ENCODE measurements around the gene SDC4.
"Not testable (repeated sequence)": the region's sequence is repeated elsewhere in the genome, so short reads cannot be mapped to it uniquely, and the experiment has no call there.

The SDC4 gene

DNA sequence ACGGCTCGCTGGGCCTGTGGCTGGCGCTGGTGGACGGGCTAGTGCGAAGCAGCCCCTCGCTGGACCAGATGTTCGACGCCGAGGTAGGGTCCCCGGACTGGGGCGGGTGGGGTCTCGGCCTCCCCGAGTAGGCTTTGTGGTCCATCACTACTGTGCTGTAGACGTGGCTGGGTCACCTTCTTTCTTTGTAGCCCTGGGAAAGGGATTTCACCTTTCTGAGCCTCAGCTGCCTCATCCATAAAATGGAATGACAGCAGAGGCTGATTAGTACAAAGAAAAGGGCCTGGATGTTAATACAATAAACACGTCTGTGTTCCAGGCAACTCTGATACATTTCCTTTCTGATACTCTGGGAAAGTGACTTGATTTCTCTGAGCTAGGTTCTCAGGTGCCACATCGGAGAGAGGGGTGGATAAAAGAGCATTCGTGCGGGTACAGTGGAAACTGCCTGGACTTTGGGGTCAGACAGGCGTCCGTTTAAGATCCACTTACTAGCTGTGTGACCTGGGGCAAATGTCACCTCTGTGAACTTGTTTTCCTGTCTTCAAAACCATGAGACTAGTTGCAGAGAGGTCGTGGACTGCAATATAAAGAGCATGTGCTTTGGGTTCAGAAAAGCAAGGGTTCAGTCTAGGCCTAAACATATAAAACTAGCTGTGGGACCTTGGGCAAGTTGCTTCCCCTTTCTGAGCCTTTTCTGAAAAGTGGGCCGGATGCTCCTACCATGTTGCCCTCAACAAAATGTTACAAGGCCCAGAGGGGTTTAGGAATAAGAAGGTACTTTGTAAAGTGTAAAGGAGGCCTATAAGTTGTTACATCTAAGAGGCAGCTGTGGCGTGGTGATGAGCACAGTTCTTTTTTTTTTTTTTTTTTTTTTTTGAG is 15.6 kb upstream of the SDC4 start:
- DNase-seq = no peak

DNA sequence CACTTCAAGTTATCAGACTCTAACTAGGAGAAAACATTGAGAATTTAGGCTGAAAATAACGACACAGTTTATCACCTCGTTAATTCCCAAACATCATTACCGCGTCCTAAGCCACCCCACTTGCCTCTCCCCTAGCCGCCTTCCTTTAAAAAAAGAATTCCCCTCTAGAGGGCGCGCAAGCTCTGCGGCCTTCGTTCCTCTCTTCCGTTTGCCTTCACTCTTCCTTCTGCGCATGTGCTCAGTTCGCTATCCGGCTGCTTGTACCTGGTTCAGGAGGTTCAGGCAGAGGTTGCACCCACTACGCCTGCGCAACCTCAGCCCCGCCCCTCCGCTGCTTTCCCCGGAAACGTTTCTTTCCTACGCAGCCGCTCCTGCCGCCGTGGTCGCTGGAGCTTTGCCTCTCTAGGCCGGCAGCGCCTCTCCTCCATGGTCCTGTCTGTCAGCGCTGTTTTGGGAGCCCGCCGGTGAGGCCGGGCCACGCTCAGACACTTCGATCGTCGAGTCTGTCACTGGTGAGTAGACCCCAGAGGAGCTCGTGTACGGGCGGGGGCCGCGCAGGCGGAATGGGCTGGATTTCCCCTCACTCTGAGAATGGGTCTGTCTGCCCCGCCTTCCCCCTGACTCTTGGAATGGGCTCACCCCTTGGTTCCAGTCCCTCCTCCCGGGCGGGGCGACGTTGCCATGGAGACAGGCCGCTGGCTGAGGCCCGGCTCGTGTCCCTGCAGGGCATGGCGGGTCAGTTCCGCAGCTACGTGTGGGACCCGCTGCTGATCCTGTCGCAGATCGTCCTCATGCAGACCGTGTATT is 14.8 kb upstream of the SDC4 start, which contains the start of gene SYS1:
TSS of gene SYS1 (plus strand) at position 353 of the 807 bp plus-strand sequence. CDS start at position 729, 376 bp downstream.
- DNase-seq = peak; percentile 98 to 99

DNA sequence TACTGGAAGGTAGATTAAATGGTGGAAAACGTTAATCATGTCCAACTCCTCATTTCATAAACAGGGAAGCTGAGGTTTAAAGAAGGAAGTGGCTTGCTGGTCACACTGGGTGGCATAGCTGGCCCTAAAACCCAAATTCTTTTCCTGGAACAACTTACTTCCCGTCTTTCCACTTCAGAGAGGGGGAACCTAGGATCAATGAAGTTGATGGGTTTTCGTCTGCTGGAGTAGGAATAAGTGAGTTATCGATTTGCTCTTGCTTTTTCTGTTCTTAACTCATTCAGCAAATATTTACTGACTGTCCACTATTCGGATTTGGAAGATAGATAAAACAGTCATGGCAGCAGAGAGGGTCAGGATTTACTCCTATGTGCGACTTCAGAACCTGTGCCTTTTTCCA is 13.6 kb upstream of the SDC4 start:
- DNase-seq = no peak

DNA sequence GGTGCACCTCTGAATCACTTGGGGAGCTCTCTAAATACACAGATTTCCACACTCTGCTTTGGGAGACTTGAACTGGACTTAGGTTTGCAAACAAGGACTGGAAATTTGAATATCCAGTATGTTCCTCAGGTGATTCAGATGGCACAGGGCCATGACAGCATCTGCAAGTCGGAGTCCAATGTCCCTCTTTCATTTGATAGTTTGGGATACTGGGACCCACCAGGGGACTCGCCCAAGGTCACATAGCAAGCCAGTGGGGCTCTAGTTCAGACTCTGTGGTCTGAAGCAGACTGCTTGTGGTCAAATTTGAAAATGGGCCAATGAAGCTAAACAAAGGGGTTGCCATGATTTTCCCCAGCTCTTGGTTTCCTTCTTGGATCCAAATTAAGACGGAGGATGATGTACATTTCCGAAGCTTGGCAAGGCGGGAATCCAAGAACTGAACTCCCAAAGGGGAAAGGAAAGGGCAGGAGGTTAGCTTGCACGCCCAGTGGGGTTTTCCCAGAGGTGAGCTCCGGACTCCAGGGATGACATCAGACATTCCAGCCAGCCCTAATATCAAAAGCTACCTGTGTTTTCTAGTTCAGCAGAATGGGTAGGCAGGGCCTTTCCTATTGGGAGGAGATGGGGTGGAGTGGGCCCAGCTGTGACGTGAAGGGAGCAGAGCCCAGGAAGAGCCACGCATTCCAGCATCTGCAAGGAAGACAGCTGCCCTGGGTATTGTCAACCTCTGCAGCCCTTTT is 11.4 kb upstream of the SDC4 start:
- no peak for DNase-seq

DNA sequence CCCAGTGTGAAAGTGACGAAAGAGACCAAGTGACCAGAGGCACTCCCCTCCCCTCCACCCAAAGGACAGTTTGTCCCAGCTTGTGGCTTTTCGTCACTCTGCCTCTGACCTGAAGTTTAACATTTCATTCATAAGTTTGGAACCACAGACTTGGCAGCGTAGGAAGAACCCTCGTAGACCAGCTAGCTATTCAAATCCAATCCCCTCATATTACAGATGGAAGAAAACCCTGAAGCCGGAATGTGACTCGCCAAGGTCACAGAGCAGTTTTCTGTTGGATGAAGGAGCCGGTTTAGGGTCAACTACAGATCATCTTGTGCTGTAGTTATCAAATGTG is 10.8 kb upstream of the SDC4 start:
- no peak for DNase-seq

DNA sequence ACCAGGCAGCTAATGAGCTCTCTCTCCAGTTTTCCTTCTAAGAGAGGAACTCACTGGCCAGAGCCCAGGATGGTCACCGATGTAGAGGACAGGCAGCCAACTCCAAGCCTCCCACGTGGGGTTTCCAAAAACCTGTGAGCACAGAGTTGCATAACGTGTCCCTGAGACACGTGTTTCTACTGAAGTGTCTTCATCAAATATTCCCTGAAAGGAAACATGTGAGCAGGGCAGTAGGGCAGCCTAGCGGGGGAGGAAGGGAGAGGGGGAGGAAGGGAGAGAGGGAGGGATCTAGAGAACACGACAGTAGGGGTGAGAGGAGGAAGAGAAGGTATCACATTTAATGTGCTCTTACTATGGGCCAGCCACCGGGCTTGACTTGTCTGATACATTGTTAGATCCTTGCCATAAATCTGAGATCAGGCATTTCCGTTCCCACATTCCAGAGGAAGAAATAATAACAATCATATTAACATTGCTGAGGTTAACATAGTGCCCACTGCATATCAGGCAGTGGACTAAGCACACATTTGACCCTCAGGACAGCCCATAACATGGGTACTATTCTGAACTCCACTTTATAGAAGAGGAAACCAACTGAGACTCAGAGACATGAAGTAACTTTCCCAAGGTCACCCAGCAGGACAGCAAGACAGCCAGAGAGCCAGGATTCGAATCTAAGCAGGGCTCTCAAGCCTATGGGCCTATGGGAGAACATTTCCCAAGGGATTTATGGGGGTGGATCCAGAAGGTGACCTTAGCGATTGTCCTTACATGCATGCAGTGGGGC is 10.3 kb upstream of the SDC4 start:
- DNase-seq = no peak

DNA sequence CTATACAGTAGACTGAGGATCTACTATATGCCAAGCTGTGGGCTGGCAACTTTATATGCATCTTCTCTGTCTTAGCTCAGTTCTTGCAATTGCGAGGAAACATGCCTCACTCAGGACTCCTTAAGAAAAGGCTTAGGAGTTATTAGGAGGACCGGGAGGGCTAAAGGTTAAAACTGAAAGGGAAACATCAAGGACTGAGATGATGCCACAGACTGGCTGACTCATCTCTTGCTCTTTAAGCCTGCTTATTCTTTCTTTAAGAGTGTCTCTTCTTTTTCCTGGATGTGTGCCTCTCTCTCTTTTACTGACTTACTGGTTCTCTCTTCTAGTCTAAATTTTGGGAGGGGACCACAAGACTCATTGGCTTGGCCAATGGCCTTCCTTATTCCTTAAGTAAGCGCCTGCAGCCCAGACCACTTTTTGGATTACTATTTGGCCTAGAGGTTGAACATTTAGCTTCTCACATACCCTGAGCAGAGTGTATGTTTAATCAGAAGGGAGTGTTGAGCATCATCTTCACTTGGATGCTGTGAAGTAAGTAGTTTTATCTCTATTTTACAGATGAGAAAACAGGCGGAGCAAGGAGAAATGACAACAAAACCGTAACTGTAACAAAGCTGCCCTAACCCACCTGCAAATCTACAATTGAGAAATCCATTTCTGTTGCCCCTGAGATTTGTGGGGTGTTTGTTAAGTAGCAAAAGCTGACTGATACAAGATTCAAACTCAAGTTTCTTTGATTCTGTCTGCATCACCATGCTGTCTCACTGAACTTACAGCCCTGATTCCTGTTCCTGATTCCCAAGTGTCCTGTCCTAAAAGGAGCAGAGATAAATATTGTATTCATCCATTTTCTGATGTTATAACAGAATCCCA is 7.2 kb upstream of the SDC4 start:
- DNase-seq = no peak

DNA sequence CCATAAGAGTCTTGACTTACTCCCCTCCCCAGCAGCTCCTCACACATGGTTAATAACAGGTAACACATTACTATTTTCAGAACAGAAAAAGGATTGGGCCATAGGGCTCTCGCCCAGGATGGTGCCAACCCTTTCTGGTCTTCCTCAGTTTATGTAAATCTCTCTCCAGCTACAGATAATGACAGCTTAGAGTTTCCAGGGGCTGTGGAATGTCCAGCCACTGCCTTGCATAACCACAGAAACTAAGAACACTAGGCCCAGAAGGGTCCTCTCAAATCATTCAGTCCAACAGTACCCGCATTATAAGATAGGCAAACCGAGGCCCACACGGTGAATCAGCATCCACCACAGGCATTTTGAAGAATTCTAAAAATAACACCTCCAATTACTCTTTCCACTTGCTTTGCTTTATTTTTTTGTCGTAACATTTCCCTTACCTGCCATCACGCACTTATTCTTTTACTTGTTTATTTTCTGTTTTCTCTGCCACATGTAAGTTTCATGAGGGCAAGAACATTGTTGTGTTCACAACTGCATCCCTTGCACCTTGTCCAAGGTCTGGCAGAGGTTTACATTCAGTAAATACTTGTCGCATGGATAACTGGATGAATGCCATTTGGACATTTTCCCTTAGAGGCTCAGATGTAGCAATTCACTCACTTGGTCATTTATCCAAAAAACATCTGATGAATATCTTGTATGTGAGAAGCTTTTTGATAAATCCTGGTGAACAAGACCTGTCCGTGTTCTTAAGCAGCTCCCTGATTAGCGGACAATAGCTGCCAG is 6.4 kb upstream of the SDC4 start:
- DNase-seq = no peak

DNA sequence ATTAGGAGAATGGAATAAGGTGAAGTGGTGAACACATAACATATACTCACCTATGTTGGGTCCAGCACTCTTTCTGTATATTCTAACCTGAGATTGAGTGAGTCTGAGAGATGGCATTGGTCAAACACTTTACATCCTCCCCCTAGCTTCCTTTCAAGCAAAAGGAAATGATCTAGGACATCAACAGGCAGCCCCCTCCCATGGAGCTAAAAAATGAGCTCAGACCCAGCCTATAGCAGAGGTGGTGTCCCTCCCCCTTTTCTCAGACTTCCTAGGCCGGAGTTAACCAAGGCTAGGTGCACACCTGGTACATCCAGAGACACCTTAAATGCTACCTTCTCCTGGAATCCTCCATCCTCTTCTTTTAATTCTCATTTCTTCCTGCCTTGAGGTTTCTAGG is 5.5 kb upstream of the SDC4 start:
- no peak for DNase-seq

DNA sequence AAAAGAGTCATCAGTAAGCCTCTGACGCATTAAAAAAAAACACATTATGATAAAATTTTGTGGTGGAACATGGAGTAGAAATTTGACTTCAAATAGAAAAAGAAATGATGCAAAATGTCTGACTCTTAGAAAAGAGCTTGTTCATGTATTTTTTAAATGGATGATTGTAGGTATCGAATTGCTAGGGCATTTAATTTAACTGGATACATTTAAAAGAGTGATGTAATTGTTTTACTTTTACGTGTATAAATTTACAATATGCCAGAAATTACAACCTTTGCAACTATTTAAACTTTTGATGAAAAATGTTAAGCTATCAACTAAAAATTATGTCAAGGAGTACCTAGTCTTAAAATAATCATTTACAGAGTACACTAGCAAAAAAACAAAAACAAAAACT is 4.5 kb upstream of the SDC4 start:
- DNase-seq = no peak

DNA sequence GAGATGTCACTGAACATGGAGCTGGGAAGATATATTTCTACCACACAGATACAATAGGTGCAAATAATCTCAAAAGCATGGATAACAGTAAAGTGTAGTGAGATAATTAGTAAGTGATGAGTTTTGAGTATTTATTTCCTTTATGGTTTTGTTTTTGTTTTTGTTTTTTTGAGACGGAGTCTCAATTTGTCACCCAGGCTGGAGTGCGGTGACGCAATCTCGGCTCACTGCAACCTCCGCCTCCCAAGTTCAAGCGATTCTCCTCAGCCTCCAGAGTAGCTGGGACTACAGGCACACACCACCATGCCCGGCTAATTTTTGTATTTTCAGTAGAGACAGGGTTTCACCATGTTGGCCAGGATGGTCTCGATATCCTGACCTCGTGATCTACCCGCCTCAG is 2.6 kb upstream of the SDC4 start:
- not testable (repeated sequence) for DNase-seq

DNA sequence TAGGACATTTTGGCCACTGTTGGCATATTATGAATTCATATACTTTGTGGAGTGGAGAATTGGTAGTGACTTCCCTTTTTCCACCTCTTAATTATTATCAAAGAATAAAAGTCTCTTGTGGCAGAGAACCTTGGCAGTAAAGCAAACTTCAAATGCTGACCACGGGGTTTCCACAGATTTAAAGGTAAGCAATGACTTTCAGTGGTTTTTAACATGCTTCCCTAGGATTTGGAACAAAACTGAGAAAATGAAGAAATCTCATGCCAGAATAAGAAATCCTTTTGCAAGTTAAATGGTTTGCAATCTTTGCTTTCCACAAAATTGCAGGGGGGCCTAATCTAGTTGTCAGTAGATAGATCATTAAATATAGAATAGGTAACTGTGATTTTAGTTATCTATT is 2.0 kb upstream of the SDC4 start:
- no peak for DNase-seq

DNA sequence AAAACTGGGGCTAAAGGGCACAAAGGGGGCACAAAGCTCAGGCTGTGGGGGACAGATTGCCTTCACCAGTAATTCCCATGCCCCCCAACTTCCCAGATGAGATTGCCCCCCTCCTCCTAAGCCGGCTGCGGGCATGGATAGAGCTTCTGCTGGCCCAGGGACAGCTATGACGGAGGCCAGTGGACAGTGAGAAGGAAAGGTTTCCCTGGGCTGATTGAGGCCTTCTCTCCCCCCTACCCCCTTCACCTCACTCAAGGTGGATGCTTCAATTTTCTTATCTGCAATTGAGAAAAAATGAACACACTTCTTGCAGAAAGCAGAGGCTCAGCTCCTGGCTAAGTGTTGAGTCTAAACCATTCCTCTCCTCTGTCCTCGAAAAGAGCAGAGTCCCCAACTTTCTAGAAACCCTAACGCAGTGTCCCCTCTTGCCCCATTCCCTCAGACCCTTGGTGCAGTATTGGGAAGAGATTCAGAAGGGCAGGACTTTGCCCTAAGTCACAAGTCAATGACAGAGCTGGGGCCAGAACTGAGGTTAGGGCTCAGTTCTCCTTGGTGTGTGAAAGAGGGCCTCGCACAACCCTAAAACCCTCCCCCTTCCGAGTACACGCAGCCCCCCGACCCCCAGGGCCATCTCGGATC is 808 bp downstream of the SDC4 start:
- DNase-seq = no peak

DNA sequence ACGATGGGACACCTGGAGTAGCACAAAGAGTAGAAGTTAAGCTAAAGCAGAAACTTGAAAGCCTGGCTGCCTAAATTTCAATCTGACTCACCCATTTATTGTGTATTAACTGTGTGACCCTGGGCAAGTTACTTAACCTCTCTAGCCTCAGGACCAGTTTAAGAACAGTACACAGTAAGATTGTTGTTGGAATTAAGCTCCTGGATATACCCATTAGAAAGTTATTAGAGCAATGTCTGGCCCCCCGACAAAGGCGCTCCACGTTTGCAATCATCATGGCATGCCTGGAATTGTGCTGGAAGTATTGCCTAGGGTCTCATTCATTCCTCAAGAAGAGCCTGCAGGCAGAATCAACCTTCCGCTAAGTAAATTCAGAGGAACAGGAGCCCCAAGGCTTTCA is 1.4 kb downstream of the SDC4 start:
- no peak for DNase-seq

DNA sequence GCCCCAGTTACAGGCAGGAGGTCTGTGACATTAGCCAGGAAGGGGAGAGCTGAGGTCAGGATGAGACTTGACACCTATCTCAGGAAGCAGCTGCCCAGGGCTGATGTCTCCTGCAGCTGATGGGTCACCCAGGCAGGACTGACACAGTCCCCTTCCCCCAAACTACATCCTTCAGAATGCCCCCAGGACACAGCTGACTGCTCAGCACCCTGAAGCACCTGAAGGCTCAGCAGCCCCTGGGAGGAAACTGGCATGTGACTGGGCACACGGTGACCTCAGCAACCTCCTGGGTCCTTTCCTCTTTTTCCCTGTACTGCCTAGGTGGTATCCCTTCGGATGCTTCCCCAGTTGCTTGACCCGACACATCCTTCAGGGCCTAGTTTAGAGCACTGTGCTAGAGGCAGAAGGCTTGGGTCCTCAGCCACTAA is 1.9 kb downstream of the SDC4 start:
- no peak for DNase-seq

DNA sequence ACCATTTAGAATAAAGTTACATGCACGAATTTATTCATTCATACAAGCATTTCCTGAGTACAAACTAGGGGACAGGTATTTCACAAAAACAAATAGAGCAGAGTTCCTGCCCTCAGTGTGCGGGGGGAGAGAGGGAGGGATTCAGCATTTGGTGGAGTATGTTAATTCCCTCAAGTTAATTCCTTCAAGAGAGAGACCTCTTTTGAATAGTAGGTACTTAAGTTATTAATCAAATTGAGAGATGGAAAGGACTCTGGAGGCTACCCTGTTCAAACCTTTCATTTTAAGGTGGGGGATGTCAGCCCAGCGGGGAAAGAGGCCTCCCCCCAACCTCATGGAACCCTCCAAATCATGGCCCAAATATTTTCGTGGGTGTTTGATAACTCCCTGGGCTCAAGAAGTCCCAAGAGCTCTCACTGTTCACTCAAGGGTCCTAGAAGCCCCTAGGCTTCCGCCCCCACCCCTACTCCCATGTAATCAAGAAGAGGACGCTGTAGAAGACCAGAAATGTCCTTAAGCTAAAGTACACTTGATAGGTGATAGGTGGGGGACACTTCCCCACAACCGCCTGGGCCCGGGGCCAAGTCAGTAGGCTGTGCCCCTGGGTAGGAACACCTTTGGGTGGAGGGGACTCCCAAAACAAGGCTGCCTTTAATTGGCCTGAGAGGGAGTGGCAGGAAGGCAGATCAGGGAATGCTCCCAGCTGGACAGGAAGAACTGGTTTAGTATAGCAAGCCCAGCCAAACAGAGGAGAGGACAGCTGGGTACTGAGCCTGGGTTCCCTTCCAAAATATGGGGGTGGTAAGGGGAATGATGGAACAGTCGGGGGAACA is 2.9 kb downstream of the SDC4 start:
- no peak for DNase-seq

DNA sequence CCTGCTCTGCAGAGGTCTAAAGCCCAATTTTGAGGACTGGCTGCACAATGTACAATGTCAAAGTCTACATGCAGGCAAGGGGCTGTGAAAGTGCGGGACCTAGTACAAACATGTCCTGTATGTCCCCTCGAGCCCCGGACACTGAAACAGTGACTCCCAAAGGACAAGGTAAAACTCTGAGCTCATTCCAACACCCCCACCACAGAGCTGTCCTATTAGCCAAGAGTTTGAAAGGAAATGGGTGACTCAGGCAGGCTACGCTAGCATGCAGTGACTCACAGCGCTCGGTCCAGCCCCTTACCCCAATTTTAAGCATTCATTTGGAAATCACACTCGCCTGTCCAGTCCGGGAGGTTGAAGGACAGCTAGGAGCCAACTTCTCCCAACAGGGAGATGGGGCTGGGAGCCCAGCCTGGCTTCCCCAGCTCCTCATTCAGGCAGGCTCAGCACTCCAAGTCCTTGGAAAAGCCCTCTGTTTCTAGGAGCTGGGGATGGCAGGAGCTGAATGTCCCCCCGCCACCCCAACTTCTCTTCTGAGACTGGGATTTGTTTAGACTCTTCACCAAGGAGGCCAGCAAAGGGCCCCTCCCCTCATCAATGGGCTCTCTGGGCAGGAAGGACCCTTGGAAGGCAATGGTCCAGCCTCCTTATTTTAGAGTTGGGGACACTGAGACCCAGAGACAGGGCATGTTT is 3.9 kb downstream of the SDC4 start:
- peak in 1 of 2 donors; percentile 12 for DNase-seq

DNA sequence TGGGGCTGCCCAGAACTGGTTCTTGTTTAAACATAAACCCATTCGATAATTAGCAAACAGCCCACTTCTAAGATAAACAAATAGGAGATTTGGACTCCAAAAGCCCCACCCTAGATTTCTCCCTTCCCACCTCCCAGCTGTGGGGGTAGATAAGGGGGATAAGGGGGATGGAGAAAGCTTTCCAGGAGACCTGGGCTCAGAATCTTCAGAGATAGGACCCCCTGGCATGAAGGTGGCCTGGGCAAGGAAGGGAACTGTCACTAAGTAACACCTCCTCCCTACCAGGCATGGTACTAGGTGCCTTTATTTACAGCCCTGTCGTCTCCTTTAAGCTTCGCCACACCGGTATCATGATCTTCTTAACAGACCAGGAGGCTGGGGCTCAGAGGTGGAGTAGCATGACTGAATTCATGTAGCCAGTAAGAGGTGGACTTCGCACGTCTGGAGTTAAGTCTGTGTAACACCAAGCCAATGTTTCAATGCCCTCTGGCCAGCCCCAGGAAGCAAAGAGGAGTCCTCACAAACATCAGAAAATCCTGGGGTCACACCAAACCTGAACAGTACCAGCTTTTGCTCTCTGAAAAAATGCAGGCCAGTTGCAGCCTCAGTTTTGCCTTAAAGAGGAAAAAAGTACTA is 4.6 kb downstream of the SDC4 start:
- no peak for DNase-seq

Data from activated CD4-positive, alpha-beta T cell treated with anti-CD3 and anti-CD28 coated beads for 4 hours (primary cell).